ENCODE measurements around the gene MAGI1. TPM values are rescaled to one million over a fixed set of nuclear protein-coding genes. Genes with fewer than 3 reads are reported as not detected.
A peak's percentile ranks its signal among the peaks of the same experiment; 100 is the strongest.

The MAGI1 gene
- total and polyA plus RNA-seq, 7 experiments from 2014 or later: 0.39 TPM; not detected in 6

DNA sequence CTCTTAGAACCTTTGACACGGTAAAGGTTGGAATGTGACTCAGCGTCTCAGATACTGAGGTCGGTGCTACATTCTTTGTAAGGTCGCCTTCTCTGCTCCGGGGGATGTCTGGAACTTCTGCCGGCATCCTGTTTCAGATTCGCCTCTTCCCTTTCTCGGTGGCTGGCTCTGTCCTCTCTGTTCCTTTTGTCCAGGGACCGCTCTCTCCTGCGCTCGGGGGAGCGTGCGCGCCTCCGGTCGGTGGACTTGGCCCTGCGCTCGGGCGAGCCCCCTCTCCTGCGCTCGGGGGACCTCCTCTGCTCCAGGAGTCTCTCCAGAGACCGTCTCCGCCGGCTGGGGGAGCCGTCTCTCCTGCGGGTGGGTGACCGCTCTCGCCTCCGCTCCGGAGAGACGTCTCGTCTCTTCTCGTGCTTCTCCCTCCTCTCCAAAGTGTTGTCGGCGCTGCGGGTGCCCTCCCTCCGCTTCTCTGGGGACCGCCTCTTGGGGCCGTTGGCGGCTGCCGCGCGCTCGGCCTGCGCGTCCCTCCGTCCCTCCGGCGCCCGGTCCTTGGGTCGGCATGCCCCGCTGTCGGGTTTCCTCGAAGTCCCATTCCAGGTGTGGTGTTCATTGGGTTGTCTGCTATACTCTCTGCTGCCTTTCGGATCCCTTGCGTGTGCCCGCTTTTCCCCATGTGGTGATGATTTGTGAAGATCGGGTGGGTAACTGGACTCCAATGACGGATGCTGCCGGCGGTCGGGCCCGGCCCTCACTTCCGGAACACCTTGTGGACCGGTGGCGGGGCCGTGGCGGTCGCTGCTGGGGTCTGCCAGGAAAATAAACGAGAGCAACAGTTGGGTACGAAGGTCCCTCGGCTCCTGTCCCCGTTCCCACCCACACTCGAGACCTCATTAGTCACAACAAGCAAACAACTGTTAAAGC, 682.1 kb downstream of the MAGI1 start:
- peak overlapping the region in 1 of 10 donors; percentile 23 for H3K4me3 Mint-ChIP-seq
- H3K9me3 Mint-ChIP-seq: peaks cover 0 to 24% (median 8%) of the 10 kb centered on the region in 11 donors
- Histone ChIP-seq H3K4me1 (ENCODE audit: control insufficient read depth in 2 of 2, insufficient read depth in 2 of 2, low read length in 2 of 2) (no peaks in the 10 kb centered on the region), H3K36me3 (ENCODE audit: control insufficient read depth in 2 of 3, insufficient read depth in 3 of 3, low read length in 3 of 3) (no peaks in the 10 kb centered on the region), H3K27ac (ENCODE audit: low read depth, low read length) (no peak overlapping the region), H3K9me3 (ENCODE audit: control insufficient read depth in 2 of 3, low read length in 3 of 3) (no peaks in the 10 kb centered on the region), H3K27me3 (ENCODE audit: control insufficient read depth in 2 of 2, insufficient read depth in 2 of 2, low read length in 2 of 2) (no peaks in the 10 kb centered on the region), H3K4me3 (ENCODE audit: low read length) (no peak overlapping the region)
- DNase-seq: no peak
- ATAC-seq: no peak
- peaks cover 24 to 38% (median 30%) of the 10 kb centered on the region in 5 donors for H3K27me3 Mint-ChIP-seq
- intact Hi-C loops (cut with micrococcal nuclease): no loop called here
- H3K4me1 Mint-ChIP-seq: peaks cover 0 to 3% (median 0%) of the 10 kb centered on the region in 7 donors
- CTCF ChIA-PET: no interaction called here
- POLR2A ChIA-PET: no interaction called here
- H3K27ac Mint-ChIP-seq: no peak overlapping the region
- no peaks in the 10 kb centered on the region for H3K36me3 Mint-ChIP-seq

GRCh38 chr3:65354880-65355279, 683.8 kb downstream of the MAGI1 start:
- Mint-ChIP-seq H3K27ac (no peak overlapping the region), H3K27me3 (peaks cover 24 to 38% (median 30%) of the 10 kb centered on the region in 5 donors), H3K36me3 (no peaks in the 10 kb centered on the region)

GRCh38 chr3:65352951-65353350, 685.8 kb downstream of the MAGI1 start:
- no peaks in the 10 kb centered on the region for H3K9me3 ChIP-seq (ENCODE audit: control insufficient read depth in 2 of 3, low read length in 3 of 3)
- Mint-ChIP-seq H3K27me3 (peaks cover 24 to 30% (median 25%) of the 10 kb centered on the region in 5 donors), H3K4me3 (no peak overlapping the region), H3K27ac (no peak overlapping the region), H3K9me3 (peaks cover 0 to 15% (median 6%) of the 10 kb centered on the region in 11 donors), H3K36me3 (no peaks in the 10 kb centered on the region), H3K4me1 (peaks cover 0 to 3% (median 0%) of the 10 kb centered on the region in 7 donors)
- H3K36me3 ChIP-seq (ENCODE audit: control insufficient read depth in 2 of 3, insufficient read depth in 3 of 3, low read length in 3 of 3): no peaks in the 10 kb centered on the region
- DNase-seq (no peak), ATAC-seq (no peak)
- H3K27ac ChIP-seq (ENCODE audit: low read depth, low read length): no peak overlapping the region
- H3K4me3 ChIP-seq (ENCODE audit: low read length): no peak overlapping the region
- no peaks in the 10 kb centered on the region for H3K27me3 ChIP-seq (ENCODE audit: control insufficient read depth in 2 of 2, insufficient read depth in 2 of 2, low read length in 2 of 2)
- intact Hi-C loops (cut with micrococcal nuclease): no loop called here
- H3K4me1 ChIP-seq (ENCODE audit: control insufficient read depth in 2 of 2, insufficient read depth in 2 of 2, low read length in 2 of 2): no peaks in the 10 kb centered on the region
- CTCF ChIA-PET: no interaction called here
- POLR2A ChIA-PET: no interaction called here

More at GRCh38 chr3:65354880-65355279, 683.8 kb downstream of the MAGI1 start:
- ATAC-seq: no peak
- Mint-ChIP-seq H3K4me1 (peaks cover 0 to 3% (median 0%) of the 10 kb centered on the region in 7 donors), H3K4me3 (no peak overlapping the region), H3K9me3 (peaks cover 0 to 24% (median 9%) of the 10 kb centered on the region in 11 donors)
- no peak for DNase-seq
- intact Hi-C loops (cut with micrococcal nuclease): no loop called here
- Histone ChIP-seq H3K27me3 (ENCODE audit: control insufficient read depth in 2 of 2, insufficient read depth in 2 of 2, low read length in 2 of 2) (no peaks in the 10 kb centered on the region), H3K27ac (ENCODE audit: low read depth, low read length) (no peak overlapping the region), H3K4me3 (ENCODE audit: low read length) (no peak overlapping the region), H3K36me3 (ENCODE audit: control insufficient read depth in 2 of 3, insufficient read depth in 3 of 3, low read length in 3 of 3) (no peaks in the 10 kb centered on the region), H3K4me1 (ENCODE audit: control insufficient read depth in 2 of 2, insufficient read depth in 2 of 2, low read length in 2 of 2) (no peaks in the 10 kb centered on the region), H3K9me3 (ENCODE audit: control insufficient read depth in 2 of 3, low read length in 3 of 3) (no peaks in the 10 kb centered on the region)
- POLR2A ChIA-PET: no interaction called here
- CTCF ChIA-PET: interaction anchor here (0.7 kb wide), 1 partner anchor 107 kb away, joined by 3 read pairs; no protein-coding TSS in a partner anchor

DNA sequence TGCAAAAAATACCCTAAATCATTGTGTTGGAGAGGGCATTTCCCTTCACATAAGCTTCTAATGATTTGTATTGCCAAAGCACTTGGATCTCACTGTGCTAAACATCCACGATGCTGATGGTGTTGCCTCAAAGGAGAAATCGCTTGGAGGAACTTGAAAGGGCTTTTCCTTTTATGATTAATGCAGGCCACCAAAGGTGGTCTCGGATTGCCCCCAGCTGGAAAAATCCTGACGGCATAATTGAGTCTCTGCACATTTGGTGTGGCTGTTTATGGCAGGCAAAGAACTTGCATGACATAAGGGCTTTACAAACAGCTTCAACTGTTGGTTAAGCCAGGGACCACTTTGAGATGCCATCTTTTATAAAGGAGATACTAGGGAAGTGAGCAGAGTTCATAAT, 687.0 kb downstream of the MAGI1 start:
- no peaks in the 10 kb centered on the region for H3K36me3 Mint-ChIP-seq
- CTCF ChIA-PET: no interaction called here
- Histone ChIP-seq H3K4me1 (ENCODE audit: control insufficient read depth in 2 of 2, insufficient read depth in 2 of 2, low read length in 2 of 2) (no peaks in the 10 kb centered on the region), H3K4me3 (ENCODE audit: low read length) (no peak overlapping the region), H3K9me3 (ENCODE audit: control insufficient read depth in 2 of 3, low read length in 3 of 3) (no peaks in the 10 kb centered on the region), H3K36me3 (ENCODE audit: control insufficient read depth in 2 of 3, insufficient read depth in 3 of 3, low read length in 3 of 3) (no peaks in the 10 kb centered on the region), H3K27me3 (ENCODE audit: control insufficient read depth in 2 of 2, insufficient read depth in 2 of 2, low read length in 2 of 2) (no peaks in the 10 kb centered on the region), H3K27ac (ENCODE audit: low read depth, low read length) (no peak overlapping the region)
- peaks cover 0 to 13% (median 5%) of the 10 kb centered on the region in 11 donors for H3K9me3 Mint-ChIP-seq
- intact Hi-C loops (cut with micrococcal nuclease): no loop called here
- no peak overlapping the region for H3K27ac Mint-ChIP-seq
- DNase-seq: no peak
- no peak for ATAC-seq
- H3K4me3 Mint-ChIP-seq: no peak overlapping the region
- POLR2A ChIA-PET: no interaction called here
- H3K4me1 Mint-ChIP-seq: peaks cover 0 to under 1% (median 0%) of the 10 kb centered on the region in 7 donors
- H3K27me3 Mint-ChIP-seq: peaks cover 13 to 20% (median 17%) of the 10 kb centered on the region in 5 donors

GRCh38 chr3:65350801-65351476, 687.8 kb downstream of the MAGI1 start:
- H3K4me3 ChIP-seq (ENCODE audit: low read length): no peak overlapping the region
- intact Hi-C loops (cut with micrococcal nuclease): no loop called here
- POLR2A ChIA-PET: no interaction called here

GRCh38 chr3:65348398-65348995, 690.2 kb downstream of the MAGI1 start:
- H3K27me3 ChIP-seq (ENCODE audit: control insufficient read depth in 2 of 2, insufficient read depth in 2 of 2, low read length in 2 of 2): no peaks in the 10 kb centered on the region
- H3K4me3 ChIP-seq (ENCODE audit: low read length): no peak overlapping the region
- no peak overlapping the region for H3K27ac ChIP-seq (ENCODE audit: low read depth, low read length)
- ATAC-seq (no peak), DNase-seq (no peak)
- no peaks in the 10 kb centered on the region for H3K4me1 Mint-ChIP-seq
- no peaks in the 10 kb centered on the region for H3K4me1 ChIP-seq (ENCODE audit: control insufficient read depth in 2 of 2, insufficient read depth in 2 of 2, low read length in 2 of 2)
- H3K36me3 ChIP-seq (ENCODE audit: control insufficient read depth in 2 of 3, insufficient read depth in 3 of 3, low read length in 3 of 3): no peaks in the 10 kb centered on the region
- ChIA-PET CTCF (no interaction called here), POLR2A (no interaction called here)
- H3K27ac Mint-ChIP-seq: no peak overlapping the region
- H3K4me3 Mint-ChIP-seq: no peak overlapping the region
- H3K9me3 ChIP-seq (ENCODE audit: control insufficient read depth in 2 of 3, low read length in 3 of 3): no peaks in the 10 kb centered on the region
- intact Hi-C loops (cut with micrococcal nuclease): loop anchor here in 1 of 2 donors (10.0 kb wide), 1 partner anchor 386 kb away; no protein-coding TSS in a partner anchor
- H3K36me3 Mint-ChIP-seq: no peaks in the 10 kb centered on the region
- H3K27me3 Mint-ChIP-seq: peaks cover 0 to 4% (median 0%) of the 10 kb centered on the region in 5 donors
- H3K9me3 Mint-ChIP-seq: peaks cover 0 to 14% (median 3%) of the 10 kb centered on the region in 11 donors

More at GRCh38 chr3:65350801-65351476, 687.8 kb downstream of the MAGI1 start:
- peaks cover 0 to 14% (median 5%) of the 10 kb centered on the region in 11 donors for H3K9me3 Mint-ChIP-seq
- H3K27ac Mint-ChIP-seq: no peak overlapping the region
- no peaks in the 10 kb centered on the region for H3K27me3 ChIP-seq (ENCODE audit: control insufficient read depth in 2 of 2, insufficient read depth in 2 of 2, low read length in 2 of 2)
- H3K4me3 Mint-ChIP-seq: no peak overlapping the region
- H3K36me3 Mint-ChIP-seq: no peaks in the 10 kb centered on the region
- CTCF ChIA-PET: no interaction called here
- H3K4me1 Mint-ChIP-seq: no peaks in the 10 kb centered on the region
- no peaks in the 10 kb centered on the region for H3K9me3 ChIP-seq (ENCODE audit: control insufficient read depth in 2 of 3, low read length in 3 of 3)
- H3K27me3 Mint-ChIP-seq: peaks cover 9 to 13% (median 12%) of the 10 kb centered on the region in 5 donors
- no peaks in the 10 kb centered on the region for H3K36me3 ChIP-seq (ENCODE audit: control insufficient read depth in 2 of 3, insufficient read depth in 3 of 3, low read length in 3 of 3)
- no peak for DNase-seq
- no peak for ATAC-seq
- no peaks in the 10 kb centered on the region for H3K4me1 ChIP-seq (ENCODE audit: control insufficient read depth in 2 of 2, insufficient read depth in 2 of 2, low read length in 2 of 2)
- no peak overlapping the region for H3K27ac ChIP-seq (ENCODE audit: low read depth, low read length)

Data from naive thymus-derived CD4-positive, alpha-beta T cell (primary cell).